ENCODE measurements around the gene DNAH11.
A peak's percentile ranks its signal among the peaks of the same experiment; 100 is the strongest.
"Not testable (repeated sequence)": the region's sequence is repeated elsewhere in the genome, so short reads cannot be mapped to it uniquely, and the experiment has no call there.

Gene DNAH11

GRCh38 chr7:21542891-21543527, at the start of gene DNAH11:
TSS of gene DNAH11 (plus strand) at chr7:21543039. CDS start at chr7:21543246, 207 bp downstream.
- no peaks in the 10 kb centered on the region for H3K9me3 Mint-ChIP-seq
- H3K36me3 Mint-ChIP-seq = no peaks in the 10 kb centered on the region
- peaks cover 43% of the 10 kb centered on the region for H3K27me3 Mint-ChIP-seq
- no peak within 1 kb of the TSS for H3K27ac Mint-ChIP-seq
- H3K4me3 Mint-ChIP-seq = peak within 1 kb of the TSS; percentile 55
- peaks cover 4% of the 10 kb centered on the region for H3K4me1 Mint-ChIP-seq

GRCh38 chr7:21495731-21496130, 47.1 kb upstream of the DNAH11 start:
- Mint-ChIP-seq H3K36me3 (peaks cover 44% of the 10 kb centered on the region), H3K27ac (no peak overlapping the region), H3K4me3 (no peak overlapping the region), H3K9me3 (peaks cover 11% of the 10 kb centered on the region), H3K27me3 (no peaks in the 10 kb centered on the region), H3K4me1 (no peaks in the 10 kb centered on the region)

GRCh38 chr7:21497072-21497471, 45.8 kb upstream of the DNAH11 start:
- no peak overlapping the region for H3K4me3 Mint-ChIP-seq
- no peaks in the 10 kb centered on the region for H3K9me3 Mint-ChIP-seq

GRCh38 chr7:21500117-21500832, 42.6 kb upstream of the DNAH11 start:
- H3K27ac Mint-ChIP-seq = no peak overlapping the region
- H3K9me3 Mint-ChIP-seq = no peaks in the 10 kb centered on the region
- H3K36me3 Mint-ChIP-seq = peaks cover 43% of the 10 kb centered on the region
- no peaks in the 10 kb centered on the region for H3K27me3 Mint-ChIP-seq
- no peak overlapping the region for H3K4me3 Mint-ChIP-seq
- H3K4me1 Mint-ChIP-seq = no peaks in the 10 kb centered on the region

More at GRCh38 chr7:21497072-21497471, 45.8 kb upstream of the DNAH11 start:
- Mint-ChIP-seq H3K27ac (no peak overlapping the region), H3K27me3 (no peaks in the 10 kb centered on the region), H3K4me1 (no peaks in the 10 kb centered on the region), H3K36me3 (peaks cover 42% of the 10 kb centered on the region)

- peaks cover 54% of the 10 kb centered on the region for H3K36me3 Mint-ChIP-seq
- H3K27ac Mint-ChIP-seq = no peak overlapping the region
- no peaks in the 10 kb centered on the region for H3K9me3 Mint-ChIP-seq
- H3K27me3 Mint-ChIP-seq = no peaks in the 10 kb centered on the region
- H3K4me1 Mint-ChIP-seq = no peaks in the 10 kb centered on the region
- H3K4me3 Mint-ChIP-seq = no peak overlapping the region
Observed at GRCh38 chr7:21504021-21504420, 38.8 kb upstream of the DNAH11 start.

- no peak overlapping the region for H3K4me3 Mint-ChIP-seq
- no peaks in the 10 kb centered on the region for H3K27me3 Mint-ChIP-seq
- no peak overlapping the region for H3K27ac Mint-ChIP-seq
- H3K4me1 Mint-ChIP-seq = no peaks in the 10 kb centered on the region
- H3K9me3 Mint-ChIP-seq = no peaks in the 10 kb centered on the region
- peaks cover 45% of the 10 kb centered on the region for H3K36me3 Mint-ChIP-seq
Observed at GRCh38 chr7:21507627-21508343, 35.1 kb upstream of the DNAH11 start.

GRCh38 chr7:21508538-21508937, 34.3 kb upstream of the DNAH11 start:
- Mint-ChIP-seq H3K36me3 (peaks cover 41% of the 10 kb centered on the region), H3K9me3 (no peaks in the 10 kb centered on the region), H3K27ac (no peak overlapping the region), H3K4me1 (no peaks in the 10 kb centered on the region), H3K4me3 (no peak overlapping the region), H3K27me3 (no peaks in the 10 kb centered on the region)

- Mint-ChIP-seq H3K27ac (no peak overlapping the region), H3K9me3 (no peaks in the 10 kb centered on the region), H3K4me3 (no peak overlapping the region), H3K36me3 (peaks cover 8% of the 10 kb centered on the region), H3K27me3 (no peaks in the 10 kb centered on the region), H3K4me1 (no peaks in the 10 kb centered on the region)
Observed at GRCh38 chr7:21514062-21514461, 28.8 kb upstream of the DNAH11 start.

- Mint-ChIP-seq H3K4me1 (no peaks in the 10 kb centered on the region), H3K9me3 (no peaks in the 10 kb centered on the region), H3K27ac (no peak overlapping the region), H3K4me3 (no peak overlapping the region), H3K36me3 (no peaks in the 10 kb centered on the region), H3K27me3 (no peaks in the 10 kb centered on the region)
Observed at GRCh38 chr7:21524680-21525079, 18.2 kb upstream of the DNAH11 start.

GRCh38 chr7:21526007-21526406, 16.8 kb upstream of the DNAH11 start:
- no peak overlapping the region for H3K27ac Mint-ChIP-seq
- no peaks in the 10 kb centered on the region for H3K27me3 Mint-ChIP-seq
- H3K9me3 Mint-ChIP-seq = no peaks in the 10 kb centered on the region
- no peaks in the 10 kb centered on the region for H3K36me3 Mint-ChIP-seq
- no peak overlapping the region for H3K4me3 Mint-ChIP-seq
- no peaks in the 10 kb centered on the region for H3K4me1 Mint-ChIP-seq

GRCh38 chr7:21526448-21526847, 16.4 kb upstream of the DNAH11 start:
- Mint-ChIP-seq H3K4me1 (no peaks in the 10 kb centered on the region), H3K9me3 (no peaks in the 10 kb centered on the region), H3K4me3 (no peak overlapping the region), H3K27me3 (no peaks in the 10 kb centered on the region), H3K27ac (no peak overlapping the region), H3K36me3 (no peaks in the 10 kb centered on the region)

GRCh38 chr7:21532485-21532884, 10.4 kb upstream of the DNAH11 start:
- H3K27ac Mint-ChIP-seq, H3K4me3 Mint-ChIP-seq, H3K9me3 Mint-ChIP-seq, H3K27me3 Mint-ChIP-seq, H3K4me1 Mint-ChIP-seq, H3K36me3 Mint-ChIP-seq: not testable (repeated sequence)

- H3K36me3 Mint-ChIP-seq, H3K27me3 Mint-ChIP-seq, H3K9me3 Mint-ChIP-seq, H3K4me1 Mint-ChIP-seq, H3K4me3 Mint-ChIP-seq, H3K27ac Mint-ChIP-seq: not testable (repeated sequence)
Observed at GRCh38 chr7:21533646-21534045, 9.2 kb upstream of the DNAH11 start.

- not testable (repeated sequence) for H3K36me3 Mint-ChIP-seq, H3K4me1 Mint-ChIP-seq, H3K4me3 Mint-ChIP-seq, H3K27ac Mint-ChIP-seq, H3K9me3 Mint-ChIP-seq
- peaks cover 20% of the 10 kb centered on the region for H3K27me3 Mint-ChIP-seq
Observed at GRCh38 chr7:21536445-21537118, 6.3 kb upstream of the DNAH11 start.

GRCh38 chr7:21538936-21539495, 3.8 kb upstream of the DNAH11 start:
- H3K27me3 Mint-ChIP-seq = peaks cover 26% of the 10 kb centered on the region
- H3K9me3 Mint-ChIP-seq = peaks cover 5% of the 10 kb centered on the region
- H3K4me1 Mint-ChIP-seq = peaks cover 2% of the 10 kb centered on the region
- H3K4me3 Mint-ChIP-seq = no peak overlapping the region
- no peak overlapping the region for H3K27ac Mint-ChIP-seq
- no peaks in the 10 kb centered on the region for H3K36me3 Mint-ChIP-seq

Measured in activated naive CD4-positive, alpha-beta T cell treated with anti-CD3 and anti-CD28 coated beads, Interleukin-2, amount 50 U/mL, for 24 hours (primary cell).